OCI-LY3 (cell line): ENCODE data around the gene GRIK4.

ENCODE experiments used
- H2AFZ ChIP-seq: fragments of 200-600, 300-600 bp; shearing (Covaris generic); 2 replicates; pipeline ENCODE4 v1.6.0; 2014; ENCODE audit warnings: antibody characterized with exemption, low read depth, low read length
- H3K27ac ChIP-seq: fragments of 200-600, 300-600 bp; sonication (generic); 2 replicates; pipeline ENCODE4 v1.5.1; 2014; ENCODE audit warnings: mild to moderate bottlenecking, low read length, moderate library complexity, mixed read lengths
- H3K27me3 ChIP-seq: fragments of 200-600, 300-600 bp; sonication (generic); 2 replicates; pipeline ENCODE4 v1.6.1; 2014; ENCODE audit warnings: low read depth, low read length, mixed read lengths
- H3K36me3 ChIP-seq: fragments of 200-600, 300-600 bp; sonication (generic); replicated peaks from 2 replicates; pipeline ENCODE3; 2014; ENCODE audit warnings: low read depth, low read length, mixed read lengths
- H3K4me1 ChIP-seq: fragments of 300-600, 200-600 bp; sonication (generic); 2 replicates; pipeline ENCODE4 v1.6.1; 2014; ENCODE audit warnings: low read length, mixed read lengths
- H3K4me2 ChIP-seq: fragments of 200-600, 300-600 bp; sonication (generic); 2 replicates; pipeline ENCODE4 v1.6.1; 2014; ENCODE audit warnings: low read length, mixed read lengths
- H3K4me3 ChIP-seq: fragments of 300-600, 200-600 bp; sonication (generic); 2 replicates; pipeline ENCODE4 v1.5.1; 2014; ENCODE audit warnings: antibody characterized with exemption, mild to moderate bottlenecking, low read length, moderate library complexity
- H3K79me2 ChIP-seq: fragments of 300-600, 200-600 bp; shearing (Covaris generic); 2 replicates; pipeline ENCODE4 v1.6.1; 2014; ENCODE audit warnings: mild to moderate bottlenecking, low read length, mixed read lengths
- H3K9ac ChIP-seq: fragments of 300-600, 200-600 bp; shearing (Covaris generic); 2 replicates; pipeline ENCODE4 v1.6.0; 2014; ENCODE audit warnings: mild to moderate bottlenecking, low read length, moderate library complexity
- H3K9me3 ChIP-seq: fragments of 200-600, 300-600 bp; shearing (Covaris generic); 2 replicates; pipeline ENCODE4 v1.6.1; 2014; ENCODE audit warnings: low read length, mixed read lengths; ENCODE audit not compliant: insufficient read depth
- H4K20me1 ChIP-seq: fragments of 200-600, 300-600 bp; sonication (generic); 2 replicates; pipeline ENCODE4 v1.6.1; 2016; ENCODE audit warnings: low read length, mixed read lengths; ENCODE audit not compliant: insufficient read depth
- CTCF ChIP-seq: fragments of 200-600, 300-600 bp; sonication (generic); IDR thresholded peaks from 2 replicates; pipeline ENCODE4 v1.5.1; 2014; ENCODE audit warnings: antibody characterized with exemption, low read length, low read depth
- EZH2phosphoT487 ChIP-seq: fragments of 200-600 bp; shearing (Covaris generic); IDR thresholded peaks from 2 replicates; pipeline ENCODE4 v1.6.1; 2018; ENCODE audit warnings: antibody characterized with exemption, mixed run types, low read depth

GRIK4 gene

GRCh38 chr11:120854988-120855387 is 343.4 kb downstream of the GRIK4 start:
- no peak overlapping the region for H3K27ac ChIP-seq
- no peaks in the 10 kb centered on the region for H3K9me3 ChIP-seq
- no peak overlapping the region for H3K4me2 ChIP-seq
- H3K27me3 ChIP-seq = peaks cover 78% of the 10 kb centered on the region
- TF ChIP-seq EZH2phosphoT487 (no peak), CTCF (no peak)
- no peak overlapping the region for H2AFZ ChIP-seq
- H3K9ac ChIP-seq = no peak overlapping the region
- no peaks in the 10 kb centered on the region for H3K4me1 ChIP-seq
- H3K4me3 ChIP-seq = no peak overlapping the region
- H3K36me3 ChIP-seq = no peaks in the 10 kb centered on the region
- no peaks in the 10 kb centered on the region for H4K20me1 ChIP-seq
- no peaks in the 10 kb centered on the region for H3K79me2 ChIP-seq

DNA sequence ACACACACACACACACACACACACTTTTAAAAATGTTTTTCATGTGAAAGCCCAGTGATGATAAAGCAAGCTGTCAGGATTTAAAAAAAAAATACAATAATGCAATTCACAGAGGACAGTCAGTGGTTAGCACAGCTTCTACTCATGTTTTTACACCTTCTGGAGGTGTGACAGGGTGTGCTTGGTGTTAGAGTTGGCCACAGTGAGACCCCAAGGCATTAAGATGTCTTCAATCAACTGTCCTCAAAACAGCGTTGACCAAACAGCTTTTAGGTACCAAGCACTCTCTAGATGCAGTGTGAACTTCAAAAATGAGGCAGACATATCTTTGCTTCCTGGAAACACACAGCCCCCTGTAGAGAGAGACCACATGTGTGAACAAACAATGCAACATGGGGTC is 346.0 kb downstream of the GRIK4 start:
- Histone ChIP-seq H4K20me1 (no peaks in the 10 kb centered on the region), H3K9ac (no peak overlapping the region), H3K79me2 (no peaks in the 10 kb centered on the region), H2AFZ (no peak overlapping the region), H3K9me3 (no peaks in the 10 kb centered on the region), H3K4me3 (no peak overlapping the region), H3K27me3 (peaks cover 63% of the 10 kb centered on the region), H3K27ac (no peak overlapping the region), H3K36me3 (no peaks in the 10 kb centered on the region), H3K4me2 (no peak overlapping the region), H3K4me1 (no peaks in the 10 kb centered on the region)
- TF ChIP-seq EZH2phosphoT487 (no peak), CTCF (no peak)

GRCh38 chr11:120858740-120859139 is 347.2 kb downstream of the GRIK4 start:
- H3K4me1 ChIP-seq = no peaks in the 10 kb centered on the region
- no peak overlapping the region for H3K27ac ChIP-seq
- H3K4me2 ChIP-seq = no peak overlapping the region
- no peak overlapping the region for H3K4me3 ChIP-seq
- H3K9me3 ChIP-seq = no peaks in the 10 kb centered on the region
- H3K9ac ChIP-seq = no peak overlapping the region
- H4K20me1 ChIP-seq = no peaks in the 10 kb centered on the region
- peaks cover 51% of the 10 kb centered on the region for H3K27me3 ChIP-seq
- no peak for TF ChIP-seq EZH2phosphoT487
- H2AFZ ChIP-seq = no peak overlapping the region
- H3K36me3 ChIP-seq = no peaks in the 10 kb centered on the region
- H3K79me2 ChIP-seq = no peaks in the 10 kb centered on the region

- no peaks in the 10 kb centered on the region for H3K36me3 ChIP-seq
- H3K4me1 ChIP-seq = no peaks in the 10 kb centered on the region
- H2AFZ ChIP-seq = no peak overlapping the region
- H4K20me1 ChIP-seq = no peaks in the 10 kb centered on the region
- H3K4me2 ChIP-seq = no peak overlapping the region
- no peak overlapping the region for H3K9ac ChIP-seq
- TF ChIP-seq EZH2phosphoT487 = no peak
- no peak for TF ChIP-seq CTCF
- no peak overlapping the region for H3K27ac ChIP-seq
- H3K9me3 ChIP-seq = no peaks in the 10 kb centered on the region
- H3K4me3 ChIP-seq = no peak overlapping the region
- no peaks in the 10 kb centered on the region for H3K79me2 ChIP-seq
- H3K27me3 ChIP-seq = peaks cover 44% of the 10 kb centered on the region
Measured at GRCh38 chr11:120859552-120860295, 348.2 kb downstream of the GRIK4 start.
